Measurements from ENCODE around the gene DNAI1. TPM values are rescaled to one million over a fixed set of nuclear protein-coding genes. Genes with fewer than 3 reads are reported as not detected.
A peak's percentile ranks its signal among the peaks of the same experiment; 100 is the strongest.

Gene DNAI1
- total and polyA plus RNA-seq, 8 donors = 0.29 to 11.6 (median 4.8) TPM

- no peak overlapping the region for H3K4me3 ChIP-seq
- H3K27ac ChIP-seq = no peak overlapping the region
- intact Hi-C loops (cut with DNase I) = no loop called here
- no peaks in the 10 kb centered on the region for H3K27me3 ChIP-seq
- no peaks in the 10 kb centered on the region for H3K36me3 ChIP-seq
- no peak for TF ChIP-seq CTCF (IDR thresholded peaks at IDR 0.05)
- ATAC-seq (peak; percentile 73), DNase-seq (no peak)
- no peaks in the 10 kb centered on the region for H3K9me3 ChIP-seq
- no peaks in the 10 kb centered on the region for H3K4me1 ChIP-seq
Observed at GRCh38 chr9:34513567-34514214, 55.1 kb downstream of the DNAI1 start.

- intact Hi-C loops (cut with DNase I) = no loop called here
- ATAC-seq = no peak
- Histone ChIP-seq H3K9me3 (no peaks in the 10 kb centered on the region), H3K4me1 (no peaks in the 10 kb centered on the region), H3K36me3 (no peaks in the 10 kb centered on the region), H3K27ac (no peak overlapping the region), H3K27me3 (no peaks in the 10 kb centered on the region), H3K4me3 (no peak overlapping the region)
- DNase-seq = no peak
- TF ChIP-seq CTCF (IDR thresholded peaks at IDR 0.05) = no peak
Observed at GRCh38 chr9:34514401-34514800, 55.8 kb downstream of the DNAI1 start.

- Histone ChIP-seq H3K9me3 (no peaks in the 10 kb centered on the region), H3K36me3 (no peaks in the 10 kb centered on the region), H3K4me3 (no peak overlapping the region), H3K27me3 (no peaks in the 10 kb centered on the region), H3K4me1 (no peaks in the 10 kb centered on the region), H3K27ac (no peak overlapping the region)
- no peak for ATAC-seq
- intact Hi-C loops (cut with DNase I) = no loop called here
- TF ChIP-seq CTCF (IDR thresholded peaks at IDR 0.05) = no peak
- no peak for DNase-seq
Observed at GRCh38 chr9:34514816-34515215, 56.2 kb downstream of the DNAI1 start.

- Histone ChIP-seq H3K36me3 (no peaks in the 10 kb centered on the region), H3K27me3 (no peaks in the 10 kb centered on the region), H3K9me3 (no peaks in the 10 kb centered on the region), H3K4me3 (no peak overlapping the region), H3K27ac (no peak overlapping the region), H3K4me1 (no peaks in the 10 kb centered on the region)
- intact Hi-C loops (cut with DNase I) = no loop called here
- DNase-seq = no peak
- TF ChIP-seq CTCF (IDR thresholded peaks at IDR 0.05) = no peak
- ATAC-seq = no peak
Observed at GRCh38 chr9:34515959-34516358, 57.4 kb downstream of the DNAI1 start.

GRCh38 chr9:34517185-34517584, 58.6 kb downstream of the DNAI1 start:
- intact Hi-C loops (cut with DNase I) = no loop called here
- no peaks in the 10 kb centered on the region for H3K36me3 ChIP-seq
- H3K27me3 ChIP-seq = peaks cover 0 to 6% of the 10 kb centered on the region in 2 donors
- H3K9me3 ChIP-seq = no peaks in the 10 kb centered on the region
- H3K27ac ChIP-seq = no peak overlapping the region
- DNase-seq (no peak), ATAC-seq (no peak)
- no peak overlapping the region for H3K4me3 ChIP-seq
- TF ChIP-seq CTCF (IDR thresholded peaks at IDR 0.05) = no peak
- no peaks in the 10 kb centered on the region for H3K4me1 ChIP-seq
